ENCODE results near the gene SRSF2.
A peak's percentile ranks its signal among the peaks of the same experiment; 100 is the strongest.
"Not testable (repeated sequence)": the region's sequence is repeated elsewhere in the genome, so short reads cannot be mapped to it uniquely, and the experiment has no call there.

SRSF2 gene

DNA sequence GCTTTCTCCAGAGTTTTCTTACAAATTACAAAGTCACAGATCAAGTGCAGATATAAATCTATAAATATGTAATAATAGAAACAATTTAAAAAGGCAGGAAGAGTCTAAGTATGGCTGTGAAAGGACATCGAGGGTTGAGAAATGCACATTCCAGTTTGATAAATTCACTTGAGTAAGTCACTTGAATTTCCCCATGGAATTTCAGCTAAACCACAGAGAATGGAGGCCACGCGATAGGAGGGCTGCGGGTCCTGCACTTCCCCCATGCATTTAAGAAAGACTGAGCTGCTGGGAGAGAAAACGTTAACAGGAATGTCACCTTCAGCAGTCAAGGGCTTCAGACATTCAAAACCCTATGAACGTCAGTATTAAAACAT, 20.3 kb downstream of the SRSF2 start:
- H3K36me3 Mint-ChIP-seq (ENCODE audit: low read depth) = peaks cover 52% of the 10 kb centered on the region
- no peaks in the 10 kb centered on the region for H3K27me3 Mint-ChIP-seq (ENCODE audit: low read depth)
- H3K9me3 Mint-ChIP-seq = no peaks in the 10 kb centered on the region
- peaks cover 41% of the 10 kb centered on the region for H3K4me1 Mint-ChIP-seq (ENCODE audit: low read depth)
- no peak overlapping the region for H3K4me3 Mint-ChIP-seq
- peak overlapping the region; percentile 78 for H3K27ac Mint-ChIP-seq

DNA sequence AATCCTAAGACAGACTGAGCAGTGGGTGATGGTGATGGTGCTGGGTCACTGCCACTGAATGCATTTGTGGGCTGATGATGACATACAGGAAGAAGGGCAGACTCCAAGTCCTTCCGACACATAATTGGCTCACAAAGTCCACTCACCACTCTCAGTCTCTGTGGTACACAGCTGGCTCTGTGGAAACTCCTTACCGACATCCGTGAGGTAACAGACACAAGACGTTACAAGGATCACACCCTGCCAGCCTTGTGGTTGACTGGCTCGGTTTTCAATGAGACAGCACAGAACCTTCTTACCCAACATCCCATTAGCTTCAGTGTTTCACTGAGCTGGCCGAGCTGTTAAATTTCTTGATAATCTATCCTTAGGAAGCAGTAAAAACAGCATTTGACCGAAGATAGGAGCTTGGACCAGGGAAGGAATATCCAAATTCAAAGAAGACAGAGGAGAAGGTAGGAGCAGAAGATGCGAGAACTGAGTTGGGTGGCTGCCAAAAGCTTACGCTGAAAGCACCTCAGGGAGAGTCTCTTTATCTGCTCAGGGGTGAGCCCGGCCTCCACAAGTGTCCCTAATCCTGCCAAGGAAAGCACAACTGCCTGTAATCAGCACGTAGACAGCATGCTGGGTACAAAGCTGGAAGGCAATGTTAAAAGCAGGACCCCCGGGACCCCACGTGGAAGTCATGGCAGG, 20.8 kb downstream of the SRSF2 start:
- Mint-ChIP-seq H3K4me1 (ENCODE audit: low read depth) (peaks cover 39% of the 10 kb centered on the region), H3K36me3 (ENCODE audit: low read depth) (peaks cover 47% of the 10 kb centered on the region), H3K27me3 (ENCODE audit: low read depth) (no peaks in the 10 kb centered on the region), H3K27ac (peak overlapping the region; percentile 78), H3K4me3 (no peak overlapping the region), H3K9me3 (no peaks in the 10 kb centered on the region)

DNA sequence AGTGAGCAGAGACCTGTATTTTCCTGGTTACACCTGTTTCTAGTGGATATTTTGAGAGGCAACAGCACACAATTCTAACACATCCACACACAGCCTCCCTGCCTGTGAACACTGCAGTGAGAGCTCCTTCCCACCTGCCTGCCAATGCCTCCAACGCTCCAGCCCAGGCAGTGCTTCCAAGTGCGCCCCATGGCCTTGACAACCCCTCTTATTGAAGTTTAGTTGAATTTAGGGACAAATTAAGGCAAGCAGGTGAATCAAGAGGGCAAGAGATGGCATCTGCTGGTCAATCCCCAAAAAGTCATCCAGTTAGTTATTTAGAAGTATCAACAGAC, 21.7 kb downstream of the SRSF2 start:
- no peaks in the 10 kb centered on the region for H3K27me3 Mint-ChIP-seq (ENCODE audit: low read depth)
- H3K36me3 Mint-ChIP-seq (ENCODE audit: low read depth) = peaks cover 40% of the 10 kb centered on the region
- H3K4me3 Mint-ChIP-seq = no peak overlapping the region
- peak overlapping the region; percentile 78 for H3K27ac Mint-ChIP-seq
- H3K9me3 Mint-ChIP-seq = no peaks in the 10 kb centered on the region
- peaks cover 34% of the 10 kb centered on the region for H3K4me1 Mint-ChIP-seq (ENCODE audit: low read depth)

DNA sequence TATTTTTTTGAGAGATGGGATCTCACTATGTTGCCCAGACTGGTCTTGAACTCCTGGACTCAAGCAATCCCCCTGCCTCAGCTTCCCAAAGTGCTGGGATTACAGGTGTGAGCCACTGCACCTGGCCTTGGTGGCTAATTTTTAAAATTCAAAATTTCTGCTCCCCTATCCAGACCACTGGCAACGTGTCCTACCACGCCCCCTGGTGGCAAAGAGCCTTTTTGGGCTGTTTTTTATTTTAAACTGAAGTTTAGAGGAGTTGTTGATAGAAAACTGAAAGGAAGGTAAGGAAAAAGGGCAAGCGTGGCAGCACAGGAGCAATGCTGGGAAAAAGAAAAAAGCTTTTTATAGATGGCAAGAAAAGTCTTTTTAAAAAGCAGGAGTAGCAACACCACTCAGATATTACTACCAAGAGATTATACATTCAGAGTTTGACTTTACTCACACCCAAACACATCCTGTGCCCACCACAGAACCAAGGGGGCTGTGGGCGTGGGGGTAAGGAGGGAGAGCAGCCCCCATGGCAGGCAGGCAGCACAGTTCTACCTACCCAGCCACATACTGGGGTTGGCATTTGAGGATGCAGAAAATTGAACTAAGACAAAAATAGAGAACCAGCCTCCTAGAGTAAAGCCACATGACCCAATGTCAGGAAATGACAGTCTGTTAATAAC, 22.2 kb downstream of the SRSF2 start:
- peak overlapping the region; percentile 56 for H3K27ac Mint-ChIP-seq
- peaks cover 34% of the 10 kb centered on the region for H3K4me1 Mint-ChIP-seq (ENCODE audit: low read depth)
- peaks cover 39% of the 10 kb centered on the region for H3K36me3 Mint-ChIP-seq (ENCODE audit: low read depth)
- no peaks in the 10 kb centered on the region for H3K9me3 Mint-ChIP-seq
- no peak overlapping the region for H3K4me3 Mint-ChIP-seq
- peaks cover 1% of the 10 kb centered on the region for H3K27me3 Mint-ChIP-seq (ENCODE audit: low read depth)

DNA sequence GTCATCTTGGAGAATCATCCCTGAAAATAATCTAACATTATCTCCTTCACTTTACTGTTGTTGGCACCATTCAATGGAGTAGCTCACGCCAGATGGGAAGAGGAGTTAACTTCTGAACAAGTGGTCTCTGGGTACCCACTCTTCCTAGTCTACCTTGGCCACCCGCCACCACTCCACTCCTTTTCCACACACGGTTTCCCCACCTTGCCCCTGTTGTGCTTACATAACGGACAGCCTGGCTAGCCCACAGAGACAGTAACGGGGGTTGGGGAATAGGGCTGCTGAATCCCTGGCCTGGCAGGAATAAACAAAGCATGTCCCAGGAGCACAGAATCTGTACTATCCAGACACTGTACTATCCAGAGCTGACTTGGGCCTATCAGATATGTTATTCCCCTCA, 22.8 kb downstream of the SRSF2 start:
- H3K36me3 Mint-ChIP-seq (ENCODE audit: low read depth) = peaks cover 35% of the 10 kb centered on the region
- no peak overlapping the region for H3K27ac Mint-ChIP-seq
- no peaks in the 10 kb centered on the region for H3K9me3 Mint-ChIP-seq
- no peak overlapping the region for H3K4me3 Mint-ChIP-seq
- peaks cover 34% of the 10 kb centered on the region for H3K4me1 Mint-ChIP-seq (ENCODE audit: low read depth)
- peaks cover 7% of the 10 kb centered on the region for H3K27me3 Mint-ChIP-seq (ENCODE audit: low read depth)

DNA sequence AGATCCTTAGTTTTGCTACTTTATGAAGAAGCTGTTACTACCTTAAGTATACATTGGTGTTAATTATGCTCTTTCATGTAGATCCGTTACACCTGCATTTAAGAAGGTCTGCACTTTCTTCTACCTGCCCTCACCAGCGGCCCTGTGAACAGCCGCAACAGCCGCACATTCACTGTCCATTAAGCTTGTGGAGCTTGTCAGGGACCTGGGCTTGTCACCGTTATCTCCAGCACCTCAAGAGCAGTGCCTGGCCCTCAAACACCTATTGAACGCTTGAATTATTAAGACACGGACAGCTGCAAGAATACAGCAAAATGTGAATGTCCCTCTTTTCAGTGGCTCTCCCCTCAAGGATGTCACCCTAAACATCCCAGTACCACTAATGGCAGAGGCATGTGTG, 23.4 kb downstream of the SRSF2 start:
- Mint-ChIP-seq H3K27me3 (ENCODE audit: low read depth) (peaks cover 12% of the 10 kb centered on the region), H3K9me3 (no peaks in the 10 kb centered on the region), H3K27ac (no peak overlapping the region), H3K36me3 (ENCODE audit: low read depth) (peaks cover 30% of the 10 kb centered on the region), H3K4me3 (no peak overlapping the region), H3K4me1 (ENCODE audit: low read depth) (peaks cover 34% of the 10 kb centered on the region)

DNA sequence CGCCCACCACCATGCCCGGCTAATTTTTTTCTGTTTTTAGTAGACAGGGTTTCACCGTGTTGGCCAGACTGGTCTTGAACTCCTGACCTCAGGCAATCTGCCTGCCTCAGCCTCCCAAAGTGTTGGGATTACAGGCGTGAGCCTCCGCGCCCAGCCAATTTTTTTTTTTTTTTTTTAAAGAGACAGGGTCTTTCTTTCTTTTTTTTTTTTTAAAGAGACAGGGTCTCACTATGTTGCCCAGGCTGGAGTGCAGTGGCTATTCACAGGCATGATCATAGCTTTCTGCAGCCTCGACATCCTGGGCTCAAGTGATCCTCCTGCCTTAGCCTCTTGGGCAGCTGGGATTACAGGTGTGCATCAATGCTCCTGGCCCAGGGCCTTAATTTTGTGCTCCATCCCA, 24.8 kb downstream of the SRSF2 start:
- Mint-ChIP-seq H3K4me1 (ENCODE audit: low read depth) (peaks cover 34% of the 10 kb centered on the region), H3K27me3 (ENCODE audit: low read depth) (peaks cover 12% of the 10 kb centered on the region), H3K36me3 (ENCODE audit: low read depth) (peaks cover 27% of the 10 kb centered on the region)
- not testable (repeated sequence) for H3K9me3 Mint-ChIP-seq, H3K27ac Mint-ChIP-seq, H3K4me3 Mint-ChIP-seq

DNA sequence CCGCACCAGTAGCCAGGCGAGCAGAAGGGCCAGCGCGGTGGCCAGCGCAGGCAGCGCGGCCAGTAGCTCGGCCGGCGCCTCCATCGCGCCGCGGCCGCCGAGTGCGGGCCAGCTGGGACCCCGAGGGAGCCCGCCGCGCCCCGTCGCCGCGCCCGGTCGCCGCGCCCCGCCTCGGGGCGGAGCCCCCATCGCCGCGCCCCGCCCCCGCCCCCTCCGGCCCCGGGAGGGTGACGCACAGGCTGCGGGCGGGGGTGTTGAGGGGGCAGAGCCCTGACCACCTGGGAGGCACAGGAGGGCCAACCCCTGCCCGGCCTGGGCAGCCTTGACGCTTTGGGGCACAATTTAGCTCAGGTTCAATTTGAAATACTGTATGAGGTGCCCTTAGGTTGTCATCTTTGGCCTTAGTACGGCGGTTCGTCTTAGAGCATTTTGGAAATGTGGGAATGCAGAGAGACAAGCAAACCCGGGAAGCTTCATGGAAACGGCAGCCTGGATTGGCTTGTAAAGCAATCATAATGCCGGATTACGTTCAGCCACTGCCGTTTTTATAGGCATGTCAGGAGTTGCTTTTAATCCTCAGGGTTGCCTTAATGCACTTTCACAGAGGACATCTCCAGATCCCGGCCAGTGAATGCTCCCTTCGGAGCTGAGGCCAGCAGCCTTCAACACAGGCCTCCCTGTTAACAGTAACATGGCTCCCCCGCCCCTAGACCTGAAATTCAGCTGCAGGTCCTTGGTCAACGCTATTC, 26.1 kb downstream of the SRSF2 start, which contains the start of gene MXRA7:
MXRA7 (minus strand) TSS at position 103 of the 749 bp plus-strand sequence; CDS start at position 84, 19 bp downstream.
- Mint-ChIP-seq H3K4me3 (peak within 1 kb of the TSS; percentile 66), H3K27ac (no peak within 1 kb of the TSS), H3K27me3 (ENCODE audit: low read depth) (peaks cover 12% of the 10 kb centered on the region), H3K9me3 (no peaks in the 10 kb centered on the region), H3K4me1 (ENCODE audit: low read depth) (peaks cover 28% of the 10 kb centered on the region), H3K36me3 (ENCODE audit: low read depth) (peaks cover 19% of the 10 kb centered on the region)

DNA sequence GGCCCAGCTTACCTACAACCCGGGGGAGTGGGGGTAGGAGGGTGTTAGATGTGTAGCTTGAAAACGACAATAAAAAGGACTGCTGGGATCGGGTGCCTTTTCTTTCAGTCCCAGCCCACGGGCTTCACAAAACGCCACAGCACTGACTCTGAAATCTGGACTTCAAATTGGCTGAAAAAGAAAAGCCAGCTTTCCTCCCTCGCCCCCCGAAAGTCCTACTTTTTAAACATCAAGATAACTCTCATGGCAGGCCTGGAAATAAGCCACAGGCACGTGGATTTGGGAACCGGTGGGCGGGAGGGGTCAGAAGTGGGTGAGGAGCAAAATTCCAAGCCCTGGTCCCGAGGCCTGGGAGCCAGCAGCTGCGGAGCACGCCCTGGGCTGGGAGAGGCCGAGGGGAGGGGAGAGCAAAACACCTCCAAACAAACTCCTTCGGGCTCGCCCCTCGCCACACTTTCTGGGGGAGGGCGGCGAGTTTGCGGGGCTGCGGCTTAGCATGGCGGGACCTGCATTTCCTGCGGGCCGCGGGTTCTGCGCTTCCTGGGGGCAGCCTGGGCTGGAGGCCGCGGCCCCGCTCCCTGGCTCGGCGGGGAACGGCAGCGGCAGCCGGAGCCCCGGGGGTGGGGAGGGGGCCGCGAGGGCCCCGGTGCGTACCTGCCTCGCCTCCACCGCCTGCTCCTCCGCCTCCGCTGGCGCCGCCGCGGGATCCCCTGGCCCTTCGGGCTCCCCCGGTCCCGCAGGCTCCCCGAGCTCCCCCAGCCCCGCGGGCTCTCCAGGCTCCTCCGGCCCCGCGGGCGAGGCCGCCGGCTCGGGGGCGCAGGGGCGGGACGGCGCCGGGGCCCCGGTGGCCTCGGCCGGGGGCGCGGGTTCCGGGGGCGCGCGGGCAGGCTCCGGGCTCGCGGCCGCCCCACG, 26.9 kb downstream of the SRSF2 start:
- not testable (repeated sequence) for H3K27ac Mint-ChIP-seq, H3K9me3 Mint-ChIP-seq
- Mint-ChIP-seq H3K4me3 (peak overlapping the region; percentile 63), H3K4me1 (ENCODE audit: low read depth) (peaks cover 19% of the 10 kb centered on the region), H3K27me3 (ENCODE audit: low read depth) (peaks cover 12% of the 10 kb centered on the region), H3K36me3 (ENCODE audit: low read depth) (peaks cover 15% of the 10 kb centered on the region)

DNA sequence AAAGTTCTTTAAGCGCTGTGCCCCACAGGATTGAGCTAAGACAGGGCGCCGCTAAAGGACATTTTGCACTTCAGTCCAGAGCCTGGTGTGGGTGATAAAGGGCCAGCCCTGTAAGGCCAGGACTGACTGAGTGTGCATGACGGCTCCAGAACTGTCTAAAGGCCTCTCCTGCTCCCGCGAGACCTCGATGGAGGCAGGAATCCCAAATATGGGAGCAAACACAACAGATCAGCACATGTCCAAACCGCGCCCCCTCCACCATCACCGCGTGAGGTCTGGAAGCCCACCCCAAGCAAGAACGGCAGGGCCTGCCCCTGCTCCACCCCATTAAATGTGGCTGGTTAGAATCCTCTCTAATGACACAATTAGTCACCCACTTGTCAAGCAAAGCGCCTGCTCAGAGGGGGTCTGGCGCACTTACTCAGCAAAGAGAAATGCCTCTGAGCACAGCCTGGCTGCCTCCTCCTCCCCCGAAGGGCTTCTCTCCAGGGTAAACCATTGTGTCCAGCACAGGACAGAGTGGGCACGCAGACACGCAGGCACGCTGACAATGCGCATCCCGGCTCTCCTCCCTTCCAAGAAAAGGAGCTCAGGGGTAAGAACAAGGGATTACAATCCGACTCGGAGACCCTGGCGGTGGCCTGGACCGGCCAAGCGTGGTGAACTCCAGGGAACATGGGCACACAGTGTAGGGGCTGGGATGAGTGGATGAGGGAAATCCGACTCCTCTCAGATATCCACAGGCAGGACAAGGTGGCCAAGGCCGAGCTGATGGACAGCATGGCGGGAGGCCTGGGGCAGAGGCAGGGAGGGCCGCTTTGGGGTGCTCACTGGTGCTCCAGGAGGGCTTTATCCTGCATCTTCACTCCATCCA, 27.8 kb downstream of the SRSF2 start:
- Mint-ChIP-seq H3K36me3 (ENCODE audit: low read depth) (peaks cover 13% of the 10 kb centered on the region), H3K27ac (no peak overlapping the region), H3K4me1 (ENCODE audit: low read depth) (peaks cover 15% of the 10 kb centered on the region), H3K9me3 (no peaks in the 10 kb centered on the region), H3K27me3 (ENCODE audit: low read depth) (peaks cover 12% of the 10 kb centered on the region), H3K4me3 (peak overlapping the region; percentile 63)

DNA sequence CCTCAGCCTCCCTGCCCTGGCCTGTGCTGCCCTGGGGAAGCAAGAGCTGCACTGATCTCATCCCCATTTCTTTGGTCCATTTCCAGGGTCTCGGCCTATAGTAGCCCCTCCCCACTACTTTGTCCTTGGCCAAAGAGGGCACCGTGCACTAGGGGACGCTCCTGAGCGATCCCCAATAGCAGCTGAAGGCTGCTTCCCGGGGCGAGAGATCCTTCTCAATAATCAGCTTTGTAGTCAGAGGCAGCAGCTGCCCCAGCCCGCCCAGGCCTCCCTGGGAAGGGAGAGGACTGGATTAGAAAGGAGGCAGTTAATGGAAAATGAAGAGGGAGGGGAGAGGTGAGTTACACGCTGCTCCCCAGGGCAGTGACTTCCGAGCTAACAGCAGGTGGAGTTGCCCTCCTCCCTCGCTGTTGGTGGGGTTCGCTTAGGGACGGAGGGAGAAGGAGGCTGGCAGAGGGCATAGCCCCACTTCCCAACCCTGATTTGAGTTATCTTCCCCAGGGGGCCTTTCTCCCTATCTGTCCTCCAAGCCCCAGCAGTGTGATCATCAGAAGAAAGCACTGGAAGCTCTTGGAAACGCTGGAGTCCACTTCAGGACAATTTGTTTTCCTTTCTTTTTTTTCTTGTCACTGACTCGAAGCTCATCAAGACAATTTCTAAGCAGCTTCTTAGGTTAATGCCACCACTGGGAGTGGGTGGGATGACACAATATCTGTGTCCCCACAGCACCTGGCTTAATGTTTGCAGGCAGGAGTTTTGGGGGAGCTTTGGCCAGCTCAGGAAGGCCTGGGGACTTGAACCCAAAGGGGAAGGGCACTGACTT, 28.9 kb downstream of the SRSF2 start:
- peaks cover 4% of the 10 kb centered on the region for H3K36me3 Mint-ChIP-seq (ENCODE audit: low read depth)
- H3K27me3 Mint-ChIP-seq (ENCODE audit: low read depth) = peaks cover 12% of the 10 kb centered on the region
- peak overlapping the region; percentile 12 for H3K4me3 Mint-ChIP-seq
- H3K9me3 Mint-ChIP-seq = no peaks in the 10 kb centered on the region
- no peak overlapping the region for H3K27ac Mint-ChIP-seq
- H3K4me1 Mint-ChIP-seq (ENCODE audit: low read depth) = peaks cover 5% of the 10 kb centered on the region

DNA sequence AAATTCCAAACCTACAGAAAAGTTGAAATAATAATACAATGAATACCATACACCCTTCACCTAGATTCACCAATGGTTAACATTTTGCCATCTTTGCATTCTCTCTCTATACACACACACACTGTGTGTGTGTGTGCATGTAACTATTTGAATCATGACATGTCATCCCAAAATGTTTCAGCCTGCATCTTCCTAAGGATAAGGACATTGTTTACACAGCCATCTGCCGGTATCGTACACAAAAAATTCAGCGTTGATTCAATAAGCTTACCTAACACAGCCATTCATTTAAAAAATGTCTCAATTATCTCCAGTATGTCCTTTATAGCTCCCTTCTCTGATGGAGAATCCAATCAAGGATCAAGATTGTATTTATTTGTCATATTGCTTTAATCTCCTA, 30.3 kb downstream of the SRSF2 start:
- peaks cover 3% of the 10 kb centered on the region for H3K4me1 Mint-ChIP-seq (ENCODE audit: low read depth)
- H3K36me3 Mint-ChIP-seq (ENCODE audit: low read depth) = no peaks in the 10 kb centered on the region
- H3K4me3 Mint-ChIP-seq = no peak overlapping the region
- peaks cover 12% of the 10 kb centered on the region for H3K27me3 Mint-ChIP-seq (ENCODE audit: low read depth)
- no peak overlapping the region for H3K27ac Mint-ChIP-seq
- no peaks in the 10 kb centered on the region for H3K9me3 Mint-ChIP-seq

DNA sequence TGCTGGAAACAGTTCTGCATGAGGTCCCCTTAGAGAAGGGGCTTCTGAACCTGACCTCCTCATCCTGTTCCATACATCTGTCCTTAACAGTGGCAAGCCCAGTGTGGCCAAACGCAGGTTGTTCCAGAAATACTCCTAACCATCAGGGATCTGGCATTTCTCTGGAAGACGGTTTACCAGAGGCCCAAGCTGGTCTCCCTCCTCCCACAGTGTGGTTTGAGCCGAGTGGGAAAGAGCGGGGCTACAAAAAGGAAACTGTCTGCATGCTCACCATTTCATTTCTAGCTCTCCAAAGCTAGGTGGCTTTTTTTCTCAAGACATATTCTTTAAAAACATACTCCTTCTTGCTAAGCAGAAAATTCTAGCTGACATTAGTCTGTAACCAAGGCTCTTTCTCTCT, 32.3 kb downstream of the SRSF2 start:
- H3K36me3 Mint-ChIP-seq (ENCODE audit: low read depth) = no peaks in the 10 kb centered on the region
- H3K27me3 Mint-ChIP-seq (ENCODE audit: low read depth) = peaks cover 9% of the 10 kb centered on the region
- no peaks in the 10 kb centered on the region for H3K9me3 Mint-ChIP-seq
- H3K27ac Mint-ChIP-seq = no peak overlapping the region
- H3K4me1 Mint-ChIP-seq (ENCODE audit: low read depth) = no peaks in the 10 kb centered on the region
- no peak overlapping the region for H3K4me3 Mint-ChIP-seq
